H9 (cell line): ENCODE data around the gene HMSD. TPM values are rescaled to one million over a fixed set of nuclear protein-coding genes. Genes with fewer than 3 reads are reported as not detected.

Source experiments
- DNase-seq: peaks from one replicate; pipeline ENCODE4 v3.0.0-alpha.2; 2017
- H2AFZ ChIP-seq: one replicate; pipeline ENCODE4 v1.6.1; 2013; ENCODE audit warnings: mild to moderate bottlenecking, low read length, control low read depth, moderate library complexity
- H2AK5ac ChIP-seq: 2 replicates; pipeline ENCODE4 v1.6.1; 2013; ENCODE audit warnings: low read length, control low read depth, mixed read lengths; ENCODE audit not compliant: insufficient read length
- H2BK120ac ChIP-seq: one replicate; pipeline ENCODE4 v1.6.1; 2013; ENCODE audit warnings: low read depth, mild to moderate bottlenecking, low read length, control low read depth, inconsistent platforms; ENCODE audit not compliant: poor library complexity, severe bottlenecking
- H2BK12ac ChIP-seq: 2 replicates; pipeline ENCODE4 v1.6.1; 2013; ENCODE audit warnings: low read length, control low read depth, mixed read lengths, low read depth; ENCODE audit not compliant: insufficient read length
- H2BK15ac ChIP-seq: 2 replicates; pipeline ENCODE4 v1.6.1; 2013; ENCODE audit warnings: low read depth, low read length, control low read depth
- H2BK20ac ChIP-seq: one replicate; pipeline ENCODE4 v1.6.1; 2013; ENCODE audit warnings: low read depth, mild to moderate bottlenecking, low read length, control low read depth, inconsistent platforms; ENCODE audit not compliant: poor library complexity, severe bottlenecking
- H2BK5ac ChIP-seq: 2 replicates; pipeline ENCODE4 v1.6.1; 2013; ENCODE audit warnings: low read length, control low read depth, mixed read lengths; ENCODE audit not compliant: insufficient read length
- H3K14ac ChIP-seq: 2 replicates; pipeline ENCODE4 v1.6.1; 2013; ENCODE audit warnings: low read length, control low read depth; ENCODE audit not compliant: insufficient read depth
- H3K18ac ChIP-seq: 2 replicates; pipeline ENCODE4 v1.6.1; 2013; ENCODE audit warnings: low read depth, mild to moderate bottlenecking, mixed read lengths, low read length, control low read depth; ENCODE audit not compliant: insufficient read length
- H3K23ac ChIP-seq: 2 replicates; pipeline ENCODE4 v1.6.1; 2013; ENCODE audit warnings: low read length, control low read depth, mixed read lengths, low read depth; ENCODE audit not compliant: insufficient read length
- H3K23me2 ChIP-seq: 2 replicates; pipeline ENCODE4 v1.6.1; 2013; ENCODE audit warnings: low read depth, mild to moderate bottlenecking, mixed read lengths, low read length, control low read depth; ENCODE audit not compliant: insufficient read length, poor library complexity, severe bottlenecking
- H3K27ac ChIP-seq: 2 replicates; pipeline ENCODE4 v1.5.1; 2013; ENCODE audit warnings: low read length, control low read depth, mixed read lengths, low read depth; ENCODE audit not compliant: insufficient read length
- H3K27me3 ChIP-seq: 2 replicates; pipeline ENCODE4 v1.6.1; 2013; ENCODE audit warnings: low read length, control low read depth, inconsistent platforms; ENCODE audit not compliant: insufficient read depth
- H3K4ac ChIP-seq: 2 replicates; pipeline ENCODE4 v1.6.1; 2013; ENCODE audit warnings: low read depth, mild to moderate bottlenecking, control low read depth, inconsistent platforms, low read length, moderate library complexity
- H3K4me1 ChIP-seq: 2 replicates; pipeline ENCODE4 v1.6.1; 2013; ENCODE audit warnings: low read length, control low read depth, inconsistent platforms; ENCODE audit not compliant: insufficient read depth
- H3K4me2 ChIP-seq: 2 replicates; pipeline ENCODE4 v1.6.1; 2013; ENCODE audit warnings: low read length, control low read depth, mixed read lengths; ENCODE audit not compliant: insufficient read length, insufficient read depth
- H3K56ac ChIP-seq: 2 replicates; pipeline ENCODE4 v1.6.1; 2013; ENCODE audit warnings: low read depth, mild to moderate bottlenecking, mixed read lengths, low read length, control low read depth; ENCODE audit not compliant: insufficient read length
- H3K79me1 ChIP-seq: 2 replicates; pipeline ENCODE4 v1.6.1; 2013; ENCODE audit warnings: low read depth, mild to moderate bottlenecking, moderate library complexity, low read length, control low read depth, inconsistent platforms; ENCODE audit not compliant: insufficient read depth, poor library complexity, severe bottlenecking
- H3K79me2 ChIP-seq: 2 replicates; pipeline ENCODE4 v1.6.1; 2013; ENCODE audit warnings: low read length, control low read depth, inconsistent platforms; ENCODE audit not compliant: insufficient read depth
- H3K9ac ChIP-seq: 2 replicates; pipeline ENCODE4 v1.6.1; 2013; ENCODE audit warnings: low read length, control low read depth, mixed read lengths; ENCODE audit not compliant: insufficient read length; ENCODE audit errors: extremely low read depth
- H3K9me3 ChIP-seq: one replicate; pipeline ENCODE4 v1.6.1; 2013; ENCODE audit warnings: low read depth, low read length, inconsistent platforms; ENCODE audit not compliant: control insufficient read depth
- H3T11ph ChIP-seq: one replicate; pipeline ENCODE4 v1.6.1; 2013; ENCODE audit warnings: mild to moderate bottlenecking, low read length, control low read depth, inconsistent platforms
- H4K20me1 ChIP-seq: one replicate; pipeline ENCODE4 v1.6.1; 2013; ENCODE audit not compliant: control insufficient read depth, insufficient read length, insufficient read depth
- H4K5ac ChIP-seq: 2 replicates; pipeline ENCODE4 v1.6.1; 2013; ENCODE audit warnings: low read depth, mild to moderate bottlenecking, mixed read lengths, low read length, control low read depth; ENCODE audit not compliant: insufficient read length
- H4K8ac ChIP-seq: replicated peaks from 2 replicates; pipeline ENCODE4 v1.6.1; 2013; ENCODE audit warnings: low read length, control low read depth, mixed read lengths, low read depth; ENCODE audit not compliant: insufficient read length
- H4K91ac ChIP-seq: 2 replicates; pipeline ENCODE4 v1.6.1; 2013; ENCODE audit warnings: low read depth, mild to moderate bottlenecking, moderate library complexity, mixed read lengths, low read length, control low read depth; ENCODE audit not compliant: insufficient read length
- H3K27ac Mint-ChIP-seq, 3 experiments: 2 replicates in 2 of 3; 3 replicates in 1 of 3; pipeline ENCODE4 v1.8.0; 2020 to 2021; ENCODE audit warnings: mixed read lengths in 3 of 3, mild to moderate bottlenecking in 1 of 3, moderate library complexity in 1 of 3
- H3K27me3 Mint-ChIP-seq: 2 replicates; pipeline ENCODE4 v1.8.0; 2021; ENCODE audit warnings: low read depth, mild to moderate bottlenecking, moderate library complexity, mixed read lengths
- H3K36me3 Mint-ChIP-seq, 3 experiments: 2 replicates in 2 of 3; 3 replicates in 1 of 3; pipeline ENCODE4 v1.8.0; 2020 to 2021; ENCODE audit warnings: low read depth in 3 of 3, mixed read lengths in 3 of 3; ENCODE audit not compliant: insufficient read depth in 1 of 3
- H3K4me1 Mint-ChIP-seq, 2 experiments: 2 replicates each; pipeline ENCODE4 v1.8.0; 2020; ENCODE audit warnings: mixed read lengths in 2 of 2
- H3K4me3 Mint-ChIP-seq, 2 experiments: 2 replicates in 1 of 2; 3 replicates in 1 of 2; pipeline ENCODE4 v1.8.0; 2020 to 2021; ENCODE audit warnings: mild to moderate bottlenecking in 2 of 2, mixed read lengths in 2 of 2, moderate library complexity in 1 of 2
- H3K9me3 Mint-ChIP-seq, 2 experiments: 2 replicates in 1 of 2; 3 replicates in 1 of 2; pipeline ENCODE4 v1.8.0; 2020; ENCODE audit warnings: mild to moderate bottlenecking in 2 of 2, mixed read lengths in 2 of 2, moderate library complexity in 1 of 2
- WGBS: extraction: QIAGEN DNeasy Blood & Tissue Kit; methylation state at CpG from one replicate; pipeline ENCODE4 v1.1.7; 2013; ENCODE audit warnings: missing lambda C conversion rate, low lambda C conversion rate, mixed read lengths; ENCODE audit not compliant: insufficient read length; ENCODE audit errors: extremely low coverage; 5-methylcytosine and 5-hydroxymethylcytosine counted together
- total RNA-seq: library from RNA; stranded (reverse); gene quantifications from 2 replicates; pipeline ENCODE4 v1.2.1, GENCODE V29; 2021
- TF ChIP-seq, protein P1 (sequence below): fragments of 200-600 bp; sonication (generic); conservative IDR thresholded peaks from 3 replicates; pipeline ENCODE4 v1.8.0; 2021; ENCODE audit warnings: antibody characterized with exemption, mild to moderate bottlenecking

HMSD gene
- total RNA-seq, 1 experiment from 2014 or later = 6.6 TPM

DNA sequence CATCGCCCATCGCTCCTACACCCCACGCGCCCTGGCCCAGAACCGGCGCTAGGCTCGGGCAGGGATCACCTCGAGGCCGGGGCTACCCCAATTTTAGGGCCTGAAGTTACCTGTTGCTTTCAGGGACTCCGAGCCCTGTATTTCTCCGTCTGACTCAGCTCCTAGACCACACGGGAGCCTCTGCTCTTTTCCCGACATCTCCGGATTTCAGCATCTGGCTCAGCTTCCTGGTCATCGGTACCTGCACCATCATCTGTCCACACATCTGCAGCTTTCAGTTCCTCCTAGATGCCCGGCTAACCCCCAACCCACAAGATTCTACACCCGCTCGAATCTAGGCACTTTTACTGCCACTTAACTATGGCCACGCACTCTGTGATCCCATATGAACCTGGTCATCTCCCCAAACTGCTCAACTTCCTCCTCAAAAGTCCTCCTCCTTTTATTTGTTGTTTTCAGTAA lies 12.1 kb upstream of the HMSD start:
- no peak overlapping the region for H3K9ac ChIP-seq
- no peak overlapping the region for H3K23ac ChIP-seq
- H4K91ac ChIP-seq = no peak overlapping the region
- no peak overlapping the region for H3T11ph ChIP-seq
- Mint-ChIP-seq H3K27me3 (peaks cover 26% of the 10 kb centered on the region), H3K36me3 (no peaks in the 10 kb centered on the region), H3K9me3 (no peaks in the 10 kb centered on the region), H3K27ac (no peak overlapping the region), H3K4me3 (no peak overlapping the region), H3K4me1 (no peaks in the 10 kb centered on the region)
- H2BK120ac ChIP-seq = no peak overlapping the region
- DNase-seq = no peak
- peak overlapping the region; percentile 52 for H3K4me2 ChIP-seq
- no peaks in the 10 kb centered on the region for H3K4me1 ChIP-seq
- TF ChIP-seq, protein P1, sequence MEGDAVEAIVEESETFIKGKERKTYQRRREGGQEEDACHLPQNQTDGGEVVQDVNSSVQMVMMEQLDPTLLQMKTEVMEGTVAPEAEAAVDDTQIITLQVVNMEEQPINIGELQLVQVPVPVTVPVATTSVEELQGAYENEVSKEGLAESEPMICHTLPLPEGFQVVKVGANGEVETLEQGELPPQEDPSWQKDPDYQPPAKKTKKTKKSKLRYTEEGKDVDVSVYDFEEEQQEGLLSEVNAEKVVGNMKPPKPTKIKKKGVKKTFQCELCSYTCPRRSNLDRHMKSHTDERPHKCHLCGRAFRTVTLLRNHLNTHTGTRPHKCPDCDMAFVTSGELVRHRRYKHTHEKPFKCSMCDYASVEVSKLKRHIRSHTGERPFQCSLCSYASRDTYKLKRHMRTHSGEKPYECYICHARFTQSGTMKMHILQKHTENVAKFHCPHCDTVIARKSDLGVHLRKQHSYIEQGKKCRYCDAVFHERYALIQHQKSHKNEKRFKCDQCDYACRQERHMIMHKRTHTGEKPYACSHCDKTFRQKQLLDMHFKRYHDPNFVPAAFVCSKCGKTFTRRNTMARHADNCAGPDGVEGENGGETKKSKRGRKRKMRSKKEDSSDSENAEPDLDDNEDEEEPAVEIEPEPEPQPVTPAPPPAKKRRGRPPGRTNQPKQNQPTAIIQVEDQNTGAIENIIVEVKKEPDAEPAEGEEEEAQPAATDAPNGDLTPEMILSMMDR = no peak
- no peak overlapping the region for H3K14ac ChIP-seq
- no peak overlapping the region for H4K8ac ChIP-seq
- no peak overlapping the region for H2AK5ac ChIP-seq
- H3K56ac ChIP-seq = no peak overlapping the region
- no peak overlapping the region for H2AFZ ChIP-seq
- no peak overlapping the region for H3K27ac ChIP-seq
- no peak overlapping the region for H2BK12ac ChIP-seq
- no peaks in the 10 kb centered on the region for H3K9me3 ChIP-seq
- H4K20me1 ChIP-seq = no peaks in the 10 kb centered on the region
- no peak overlapping the region for H3K18ac ChIP-seq
- no CpG with 5 or more reads among the region's 19 CpGs for WGBS
- no peaks in the 10 kb centered on the region for H3K79me1 ChIP-seq
- no peak overlapping the region for H2BK15ac ChIP-seq
- no peak overlapping the region for H3K4ac ChIP-seq
- H3K23me2 ChIP-seq = no peaks in the 10 kb centered on the region
- H2BK5ac ChIP-seq = no peak overlapping the region
- no peak overlapping the region for H4K5ac ChIP-seq
- no peak overlapping the region for H2BK20ac ChIP-seq
- H3K79me2 ChIP-seq = no peaks in the 10 kb centered on the region
- no peaks in the 10 kb centered on the region; the same call in 1 of the 2 replicates for H3K27me3 ChIP-seq
